HG02588 (cell line): Measurements from ENCODE around the gene ADTRP.
A peak's percentile ranks its signal among the peaks of the same experiment; 100 is the strongest.

ENCODE experiments used
- ATAC-seq: cut with Tn5 transposase; IDR thresholded peaks from one replicate; pipeline ENCODE4 v1.9.1; 2021; ENCODE audit warnings: mild to moderate bottlenecking, moderate library complexity; ENCODE audit not compliant: unreplicated experiment

ADTRP gene

DNA sequence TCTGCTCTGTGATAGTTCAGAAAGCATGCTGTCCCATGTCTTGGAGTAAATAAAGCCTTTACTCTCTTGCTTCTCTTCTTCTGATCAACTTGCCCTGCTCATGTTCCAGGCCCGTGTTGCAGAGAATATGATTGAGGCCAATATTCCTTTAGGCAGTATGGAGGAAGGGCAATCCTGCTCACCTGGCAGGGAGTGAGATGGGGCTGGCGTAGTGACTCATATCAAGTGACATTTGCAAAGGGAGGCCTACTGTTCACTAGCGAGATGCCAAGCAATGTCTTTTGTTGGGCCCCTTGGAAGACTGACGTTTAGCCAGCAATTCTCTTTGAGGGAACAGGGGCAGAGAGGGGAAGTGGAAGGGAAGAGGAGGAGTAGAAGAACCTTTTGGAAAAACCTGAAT is 19.7 kb downstream of the ADTRP start:
- ATAC-seq = no peak

DNA sequence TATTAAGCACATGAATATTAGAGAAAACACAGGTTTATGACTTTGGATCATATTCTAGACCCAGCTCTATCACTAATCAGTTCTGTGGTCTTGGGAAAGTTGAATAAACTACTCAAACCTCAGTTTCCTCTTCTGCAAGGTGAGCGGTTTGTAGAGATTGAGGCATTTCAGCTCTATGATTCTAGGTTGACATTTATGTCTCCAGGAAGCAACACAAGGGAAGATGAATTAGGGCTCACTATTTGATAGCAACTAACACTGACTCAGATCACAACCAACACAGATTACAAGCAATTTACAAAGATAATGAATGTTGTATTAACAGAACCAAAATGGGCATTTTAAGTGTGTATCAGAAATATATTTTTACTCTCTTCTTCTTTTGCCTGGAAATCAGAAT is 21.9 kb downstream of the ADTRP start:
- ATAC-seq = no peak

DNA sequence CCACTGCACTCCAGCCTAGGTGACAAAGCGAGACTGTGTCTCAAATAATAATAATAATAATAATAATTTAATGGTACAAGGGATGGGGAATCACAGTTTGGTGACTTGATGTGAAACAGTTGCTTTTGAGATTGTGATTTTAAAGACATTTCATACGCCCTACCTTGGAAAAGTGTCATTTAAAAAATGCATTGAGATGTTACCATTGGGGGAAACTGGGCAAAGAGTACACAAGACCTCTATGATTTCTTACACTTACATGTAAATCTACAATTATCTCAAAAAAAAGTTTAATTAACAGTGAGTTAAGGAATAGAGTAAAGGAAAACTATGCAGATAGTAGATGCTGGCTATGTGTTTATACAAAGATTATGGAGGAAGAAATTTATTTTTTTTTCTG is 22.3 kb downstream of the ADTRP start:
- ATAC-seq = no peak

DNA sequence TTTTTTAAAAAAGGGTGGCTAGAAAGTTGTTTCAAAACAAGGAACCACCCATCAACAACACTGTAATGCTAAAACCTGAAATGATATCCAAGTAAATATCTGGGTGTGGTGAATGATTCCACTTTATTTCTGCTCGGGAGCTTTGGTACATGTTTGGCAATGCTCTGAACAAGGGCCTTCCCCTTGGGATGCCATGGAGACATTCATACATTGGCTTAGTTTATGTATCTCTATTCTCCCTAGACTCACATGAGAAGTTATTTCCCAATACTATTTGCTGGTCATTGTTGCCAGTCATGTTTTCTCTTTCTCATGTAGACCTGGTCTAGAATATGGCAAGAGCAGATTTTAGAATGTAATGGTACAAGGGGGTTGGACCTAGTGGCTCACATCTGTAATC is 22.9 kb downstream of the ADTRP start:
- no peak for ATAC-seq

DNA sequence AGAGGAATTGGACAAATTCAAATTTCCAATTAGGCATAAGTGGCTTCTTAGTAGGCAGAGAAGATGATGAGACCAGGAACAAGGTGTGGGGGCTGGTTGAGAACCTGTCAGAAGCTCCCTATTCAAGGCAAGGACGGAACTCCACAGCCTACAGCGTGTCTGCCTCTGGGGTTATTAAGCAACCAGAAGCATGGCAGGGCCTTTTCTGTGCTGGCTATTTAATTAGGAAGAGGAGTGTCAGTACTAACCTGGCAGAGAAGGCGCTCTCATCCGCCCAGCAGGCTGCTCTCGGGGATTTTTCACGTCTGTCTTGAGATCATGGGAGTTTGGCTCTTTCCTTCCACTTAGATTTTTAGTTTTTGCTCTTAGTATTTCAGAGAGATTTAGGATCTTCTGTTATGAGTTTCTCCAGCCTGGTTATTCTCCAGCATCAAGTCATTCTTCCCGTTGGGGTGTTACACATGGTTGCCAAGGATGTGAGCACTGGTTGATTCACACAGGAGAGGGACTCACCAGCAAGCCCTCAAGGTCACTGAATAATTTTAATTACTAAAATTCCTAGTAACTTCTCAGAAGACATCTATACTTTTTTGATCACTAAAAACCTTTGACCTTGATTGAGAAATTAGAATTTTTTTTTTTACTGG is 23.9 kb downstream of the ADTRP start:
- ATAC-seq = no peak

GRCh38 chr6:11753798-11754197 is 24.8 kb downstream of the ADTRP start:
- ATAC-seq = no peak

DNA sequence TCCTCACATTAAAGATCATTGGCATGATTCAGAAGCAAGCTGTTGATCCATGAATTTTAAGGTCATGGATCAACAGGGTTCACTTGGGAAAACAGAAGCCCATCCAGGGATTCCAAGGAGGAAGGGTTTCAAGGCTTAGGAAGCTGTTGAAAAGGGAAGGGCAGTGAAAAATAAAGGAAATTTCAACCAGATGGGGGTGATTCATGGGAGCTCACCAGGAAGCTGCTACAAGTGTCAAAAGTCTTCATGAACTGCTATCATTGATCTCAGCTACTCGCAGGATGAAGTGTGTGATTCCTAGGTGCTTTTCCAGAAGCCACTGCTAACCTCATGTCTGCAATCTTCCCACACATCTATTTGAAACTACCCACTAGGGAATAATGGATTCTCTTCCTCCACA is 26.2 kb downstream of the ADTRP start:
- ATAC-seq = no peak

DNA sequence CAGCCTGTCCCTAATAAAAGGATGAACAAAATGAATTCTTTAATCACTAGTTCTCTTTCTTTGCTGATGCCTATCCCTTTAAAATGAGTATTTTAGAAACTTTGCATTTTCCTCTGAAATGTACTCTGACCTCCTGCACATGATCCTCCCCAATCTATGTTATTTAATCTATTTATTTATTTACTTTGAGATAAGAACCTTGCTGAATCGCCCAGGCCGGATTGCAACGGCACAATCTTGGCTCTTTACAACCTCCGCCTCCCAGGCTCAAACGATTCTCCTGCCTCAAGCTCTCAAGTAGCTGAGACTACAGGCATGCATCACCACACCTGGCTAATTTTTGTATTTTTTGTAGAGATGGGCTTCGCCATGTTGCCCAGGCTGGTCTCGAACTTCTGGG is 27.9 kb downstream of the ADTRP start:
- no peak for ATAC-seq

DNA sequence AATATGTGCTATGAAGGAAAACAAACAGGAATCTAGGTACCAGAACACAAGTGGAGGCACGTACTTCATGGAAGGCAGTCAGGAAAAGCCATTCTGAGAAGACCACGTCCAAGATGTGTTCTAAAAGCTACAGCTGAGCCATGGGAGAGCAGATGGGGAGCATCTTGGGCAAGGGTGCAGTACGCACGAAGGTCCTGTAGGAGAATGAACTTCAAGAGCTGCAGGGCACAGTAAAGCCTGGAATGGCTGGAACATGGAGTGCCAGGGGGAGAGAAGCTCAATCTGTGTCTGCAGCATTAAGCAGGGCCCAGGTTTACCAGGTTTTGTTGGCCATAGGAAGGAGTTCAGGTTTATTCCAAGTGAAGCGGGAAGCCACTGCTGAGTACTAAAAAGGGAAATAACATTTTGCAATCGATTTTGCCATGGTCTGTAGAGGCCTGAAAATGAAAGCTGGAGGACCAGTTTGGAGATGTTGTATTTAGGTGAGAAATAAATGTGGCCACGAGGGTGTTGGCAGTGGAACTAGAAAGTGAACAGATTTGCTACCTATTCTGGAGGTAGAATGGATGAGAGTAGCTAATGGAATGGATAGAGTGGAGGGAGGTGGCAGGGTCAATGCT is 29.9 kb downstream of the ADTRP start:
- ATAC-seq = no peak

- ATAC-seq = no peak
Measured at GRCh38 chr6:11747021-11747420, 31.6 kb downstream of the ADTRP start.

GRCh38 chr6:11744753-11745152 is 33.9 kb downstream of the ADTRP start:
- no peak for ATAC-seq

DNA sequence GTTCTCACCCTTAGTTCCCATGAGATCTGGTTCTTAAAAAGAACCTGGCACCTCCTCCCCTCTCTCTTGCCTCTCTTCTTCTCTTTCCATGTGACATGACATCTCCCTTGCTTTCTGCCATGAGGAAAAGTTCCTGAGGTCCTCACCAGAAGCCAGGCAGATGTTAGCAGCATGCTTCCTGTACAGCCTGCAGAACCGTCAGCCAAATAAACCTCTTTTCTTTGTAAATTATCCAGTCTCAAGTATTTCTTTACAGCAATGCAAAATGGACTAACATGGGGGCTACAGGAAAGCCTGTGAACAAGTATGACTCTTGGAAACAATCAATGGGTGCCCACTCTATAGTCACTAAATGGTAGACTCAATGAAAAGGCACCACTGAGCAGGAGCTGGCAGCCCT is 34.5 kb downstream of the ADTRP start:
- ATAC-seq = no peak

DNA sequence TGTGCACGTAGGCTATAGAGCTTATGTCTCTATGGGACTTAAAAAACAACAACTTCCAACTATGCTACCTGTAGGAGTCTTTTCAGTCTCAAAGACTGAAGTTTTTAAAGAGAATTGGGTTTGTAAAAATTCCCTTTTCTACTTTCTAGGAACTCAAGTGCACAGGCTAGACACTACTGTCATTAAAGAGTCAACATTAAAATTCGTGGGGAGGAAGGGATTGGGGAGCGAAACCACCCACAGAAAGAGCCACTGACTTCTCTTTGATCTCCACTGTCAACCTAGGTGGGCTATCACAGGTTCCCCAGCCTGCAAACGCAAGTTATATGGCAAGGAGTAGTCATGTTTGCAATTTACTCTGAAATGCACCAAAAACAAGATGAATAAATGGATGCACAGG is 37.7 kb downstream of the ADTRP start:
- ATAC-seq = no peak

DNA sequence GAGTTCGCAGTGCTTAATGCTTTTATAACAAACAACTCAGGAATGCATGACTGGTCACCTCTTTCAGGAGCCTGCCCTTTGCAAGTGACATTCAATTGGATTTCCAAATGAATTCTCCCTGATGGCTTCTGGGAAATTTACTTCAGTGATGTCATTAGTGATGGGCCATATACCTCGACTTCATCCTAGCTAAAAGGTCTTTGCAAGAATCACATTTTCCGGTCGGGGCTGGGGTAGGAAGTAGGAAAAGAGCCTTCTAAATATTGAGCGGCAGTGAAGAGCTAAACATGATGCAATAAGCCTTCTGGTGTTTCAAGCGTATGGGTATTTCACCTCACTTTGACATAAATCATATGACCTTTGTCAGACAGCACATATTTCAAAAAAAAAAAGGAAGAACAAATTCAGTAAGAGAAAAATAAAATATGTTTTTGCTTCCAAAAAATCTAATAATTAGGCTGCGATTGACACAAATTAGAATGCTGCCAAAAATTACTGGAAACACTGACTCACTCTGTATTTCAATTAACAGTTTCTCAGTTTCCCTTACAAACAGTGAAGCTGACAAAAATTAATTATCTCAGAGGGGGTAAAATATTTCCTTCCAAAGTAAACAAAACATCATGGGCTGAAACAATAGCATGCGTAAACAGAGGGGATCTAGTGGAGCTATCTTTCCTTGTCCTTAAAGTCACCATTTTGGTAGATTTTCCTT is 39.8 kb downstream of the ADTRP start:
- no peak for ATAC-seq

DNA sequence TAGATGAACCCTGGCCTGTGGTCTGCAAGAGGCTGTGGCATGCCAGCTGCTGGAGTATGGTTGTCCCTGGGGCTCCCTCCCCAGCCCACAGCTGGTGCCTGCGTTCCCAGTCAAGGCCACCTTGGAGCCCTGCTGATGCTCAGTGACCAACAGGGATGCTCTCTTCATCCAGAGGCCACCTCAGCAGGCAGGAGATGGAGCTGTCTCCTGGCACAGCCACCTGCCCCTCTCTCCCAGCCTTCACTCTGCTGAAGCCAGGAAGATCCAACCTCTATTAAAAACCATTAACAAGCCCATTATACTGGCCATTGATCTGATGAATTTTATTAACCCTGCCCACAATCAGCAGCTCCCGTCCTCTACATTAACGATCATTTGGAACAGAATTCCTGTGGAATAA is 40.4 kb downstream of the ADTRP start:
- no peak for ATAC-seq

- ATAC-seq = no peak
Measured at GRCh38 chr6:11736601-11737000, 42.0 kb downstream of the ADTRP start.

DNA sequence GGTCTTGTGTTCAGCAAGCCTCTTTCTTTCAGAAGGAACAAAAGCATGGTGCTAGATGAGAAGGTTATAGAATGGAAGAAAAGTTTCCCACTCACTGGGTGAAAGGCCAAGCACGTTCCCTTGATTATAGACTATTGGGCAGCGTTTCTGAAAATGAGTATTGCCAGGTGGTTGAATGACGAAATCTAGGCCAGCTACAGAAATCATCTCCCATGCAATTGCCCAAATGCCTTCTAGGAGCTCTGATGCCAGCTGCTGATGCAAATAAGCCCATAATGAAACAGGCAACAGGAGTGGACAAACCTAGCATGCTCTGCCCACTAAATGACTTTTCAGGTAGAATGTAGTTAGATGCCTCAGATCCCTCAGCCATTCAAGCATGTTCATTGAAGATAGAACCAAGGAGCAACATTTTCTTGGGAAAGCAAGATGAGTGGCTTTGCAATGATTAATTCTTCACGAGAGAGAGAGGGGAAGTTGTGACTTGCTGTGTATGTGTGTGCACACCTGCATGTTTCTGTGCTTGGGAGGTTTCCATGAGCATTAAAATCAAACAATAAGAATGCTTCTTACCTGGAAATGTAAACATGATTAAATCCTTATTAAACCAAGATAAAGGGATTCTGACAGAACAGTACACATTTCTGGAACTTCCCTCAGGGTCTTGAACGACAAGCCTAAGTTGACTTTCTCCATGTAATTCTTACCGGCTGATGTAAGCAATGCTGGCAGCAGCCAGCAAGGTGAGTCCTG is 43.6 kb downstream of the ADTRP start:
- no peak for ATAC-seq

DNA sequence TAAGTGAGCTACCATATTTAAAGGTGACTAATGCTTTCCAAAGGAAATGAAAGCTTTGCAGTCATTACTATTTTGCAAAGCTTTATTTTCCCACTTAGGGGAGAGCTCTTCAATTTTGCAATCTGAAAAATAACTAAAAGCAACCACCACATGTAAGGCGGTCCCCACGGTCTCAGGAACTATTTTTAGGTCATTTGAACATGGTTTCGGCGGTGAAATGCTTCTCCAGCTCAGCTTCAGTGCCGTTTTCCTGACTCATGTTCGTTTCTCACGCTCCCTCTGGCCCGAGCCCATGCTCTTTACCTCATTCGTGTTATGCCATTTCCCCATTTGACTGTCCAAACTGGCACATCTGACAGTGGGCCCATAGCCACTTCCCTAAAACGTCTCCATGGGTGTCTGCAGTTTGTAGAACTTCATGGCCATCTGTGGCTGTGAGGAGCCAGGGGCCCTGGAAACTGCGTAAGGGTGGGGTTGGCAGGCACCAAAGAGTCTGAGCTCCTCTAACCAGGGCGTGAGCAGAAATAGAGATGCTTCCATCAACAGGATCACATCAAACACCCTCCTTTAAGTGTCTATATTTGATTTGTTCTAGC is 46.5 kb downstream of the ADTRP start:
- ATAC-seq = peak; percentile 68

DNA sequence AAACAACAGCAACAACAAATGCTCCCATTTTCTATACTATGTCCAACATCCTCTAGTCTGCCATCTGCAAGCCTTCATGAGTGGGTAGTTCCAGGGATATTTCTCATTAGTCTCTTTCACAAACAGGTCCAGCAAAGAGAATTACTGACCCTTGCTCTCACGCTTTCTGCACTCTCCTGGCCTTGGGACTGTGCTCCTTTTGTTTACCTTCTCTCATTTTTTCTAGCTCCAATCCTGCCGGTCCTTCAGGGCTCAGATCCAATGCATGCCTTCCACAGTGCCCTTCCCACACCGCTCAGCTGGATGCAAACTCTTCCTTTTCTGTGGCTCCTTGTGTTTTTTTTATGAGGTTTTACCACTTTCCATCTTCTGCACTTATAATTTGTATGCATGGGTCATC is 47.2 kb downstream of the ADTRP start:
- ATAC-seq = no peak

GRCh38 chr6:11730641-11731040 is 48.0 kb downstream of the ADTRP start:
- ATAC-seq = peak; percentile 61

- ATAC-seq = no peak
Measured at GRCh38 chr6:11729076-11729475, 49.5 kb downstream of the ADTRP start.
